ENCODE measurements around the gene RCAN2. TPM values are rescaled to one million over a fixed set of nuclear protein-coding genes. Genes with fewer than 3 reads are reported as not detected.

The RCAN2 gene
- total RNA-seq, 4 donors from 2014 or later: 4.7 to 23.1 (median 6.6) TPM

DNA sequence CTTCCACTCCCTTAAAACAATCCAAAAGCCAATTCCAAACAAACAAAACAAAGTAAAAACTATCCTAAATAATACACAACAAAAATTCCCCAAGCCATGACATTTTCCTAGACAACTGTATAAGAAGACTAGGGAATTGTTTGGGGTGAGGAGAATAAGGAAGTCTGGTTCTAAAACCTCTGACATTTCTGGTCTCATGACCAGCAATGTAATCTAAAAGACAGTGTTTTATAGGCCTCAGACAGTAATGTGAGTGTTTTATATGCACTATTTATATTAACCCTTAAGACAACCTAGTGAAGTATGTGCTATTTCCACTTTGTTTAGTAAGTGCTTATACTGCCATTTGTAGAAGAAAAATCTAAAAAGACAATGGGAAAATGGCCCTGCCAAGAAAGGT, 13.0 kb upstream of the RCAN2 start:
- no peaks in the 10 kb centered on the region for H3K9me3 ChIP-seq
- no peak overlapping the region for H3K27ac ChIP-seq
- no peak for DNase-seq
- H3K4me3 ChIP-seq: no peak overlapping the region
- no peaks in the 10 kb centered on the region for H3K36me3 ChIP-seq
- no peak for TF ChIP-seq POLR2A (IDR thresholded peaks at IDR 0.05)
- no peaks in the 10 kb centered on the region for H3K27me3 ChIP-seq
- no peaks in the 10 kb centered on the region for H3K4me1 ChIP-seq

DNA sequence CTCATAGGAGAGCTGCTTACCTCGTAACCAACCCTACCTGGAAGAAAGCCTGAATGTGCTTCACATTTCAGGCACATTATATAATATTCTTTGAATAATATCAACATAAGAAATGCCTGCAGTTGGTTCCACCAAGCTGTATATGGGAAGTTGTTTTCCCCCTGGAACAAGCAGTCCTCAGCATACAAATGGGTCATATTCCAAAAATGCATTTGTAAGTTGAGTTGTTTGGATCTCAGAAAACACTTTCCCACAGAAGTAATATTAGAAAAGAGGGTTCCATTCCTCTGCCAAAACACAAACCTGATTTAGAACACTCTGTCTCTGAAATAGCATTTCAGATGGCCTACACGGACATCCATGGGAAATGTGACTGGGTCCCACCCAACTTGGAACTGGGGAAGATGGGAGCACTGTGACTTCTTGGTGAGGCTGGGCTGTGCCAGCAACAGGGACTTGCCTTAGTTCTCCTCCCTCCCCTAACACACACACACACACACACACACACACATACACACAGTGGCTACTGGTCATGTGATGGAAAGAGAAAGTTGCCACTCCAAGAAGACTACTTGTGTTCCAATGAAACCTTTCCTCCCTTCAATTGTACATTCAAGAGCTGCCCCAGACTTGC, 11.4 kb upstream of the RCAN2 start:
- H3K27me3 ChIP-seq: no peaks in the 10 kb centered on the region
- no peaks in the 10 kb centered on the region for H3K4me1 ChIP-seq
- TF ChIP-seq POLR2A (IDR thresholded peaks at IDR 0.05): no peak
- TF ChIP-seq, protein P1, sequence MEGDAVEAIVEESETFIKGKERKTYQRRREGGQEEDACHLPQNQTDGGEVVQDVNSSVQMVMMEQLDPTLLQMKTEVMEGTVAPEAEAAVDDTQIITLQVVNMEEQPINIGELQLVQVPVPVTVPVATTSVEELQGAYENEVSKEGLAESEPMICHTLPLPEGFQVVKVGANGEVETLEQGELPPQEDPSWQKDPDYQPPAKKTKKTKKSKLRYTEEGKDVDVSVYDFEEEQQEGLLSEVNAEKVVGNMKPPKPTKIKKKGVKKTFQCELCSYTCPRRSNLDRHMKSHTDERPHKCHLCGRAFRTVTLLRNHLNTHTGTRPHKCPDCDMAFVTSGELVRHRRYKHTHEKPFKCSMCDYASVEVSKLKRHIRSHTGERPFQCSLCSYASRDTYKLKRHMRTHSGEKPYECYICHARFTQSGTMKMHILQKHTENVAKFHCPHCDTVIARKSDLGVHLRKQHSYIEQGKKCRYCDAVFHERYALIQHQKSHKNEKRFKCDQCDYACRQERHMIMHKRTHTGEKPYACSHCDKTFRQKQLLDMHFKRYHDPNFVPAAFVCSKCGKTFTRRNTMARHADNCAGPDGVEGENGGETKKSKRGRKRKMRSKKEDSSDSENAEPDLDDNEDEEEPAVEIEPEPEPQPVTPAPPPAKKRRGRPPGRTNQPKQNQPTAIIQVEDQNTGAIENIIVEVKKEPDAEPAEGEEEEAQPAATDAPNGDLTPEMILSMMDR (IDR thresholded peaks at IDR 0.05): no peak
- no peaks in the 10 kb centered on the region for H3K9me3 ChIP-seq
- DNase-seq: no peak
- no peaks in the 10 kb centered on the region for H3K36me3 ChIP-seq
- no peak overlapping the region for H3K4me3 ChIP-seq
- peak overlapping the region in 2 of 4 donors; percentile 43 for H3K27ac ChIP-seq

DNA sequence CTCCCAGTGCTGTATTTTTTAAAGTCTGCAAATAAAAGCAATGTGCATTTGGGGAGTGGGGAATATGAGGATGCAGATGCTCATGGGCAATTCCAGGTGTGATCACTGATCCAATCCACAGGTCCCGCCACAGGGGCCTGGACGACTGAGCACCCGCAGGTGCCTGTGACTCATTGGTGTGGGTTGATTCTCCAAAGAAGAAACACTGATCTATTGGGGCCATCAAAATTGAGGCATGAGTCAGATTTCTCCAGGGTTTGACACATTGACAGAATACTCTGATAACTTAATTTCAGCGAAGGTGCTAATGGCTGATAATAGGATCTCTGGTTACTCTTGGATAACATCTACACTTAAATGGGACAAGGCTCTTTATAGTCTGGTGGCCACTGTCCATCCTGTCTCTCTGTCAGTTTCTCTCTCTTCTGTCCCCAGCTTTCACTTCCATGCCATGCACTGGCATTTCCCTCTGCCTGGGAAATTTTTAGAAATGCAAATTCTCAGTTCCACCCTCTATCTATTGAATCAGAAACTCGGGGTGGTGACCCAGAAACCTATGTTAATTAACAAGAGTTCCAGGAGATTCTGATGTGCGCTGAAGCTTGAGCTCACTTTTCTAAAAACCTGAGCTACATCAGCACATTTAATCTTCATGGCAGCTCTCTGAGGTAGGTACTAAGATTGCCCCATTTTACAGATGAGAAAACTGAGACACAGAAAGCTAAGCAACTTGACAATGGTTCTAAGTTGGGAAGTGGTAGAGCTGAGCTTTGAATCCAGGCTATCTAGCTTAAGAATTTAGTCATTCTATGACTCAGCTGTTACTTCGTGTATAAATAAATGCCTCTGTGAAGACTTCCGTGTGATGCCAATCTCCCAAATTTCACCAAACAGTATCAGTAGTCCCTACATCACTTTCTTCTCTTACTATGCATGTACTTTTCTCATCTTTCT, 10.2 kb upstream of the RCAN2 start:
- Histone ChIP-seq H3K9me3 (no peaks in the 10 kb centered on the region), H3K36me3 (no peaks in the 10 kb centered on the region), H3K4me1 (no peaks in the 10 kb centered on the region), H3K27ac (peak overlapping the region in 2 of 4 donors; percentile 11 to 43), H3K4me3 (no peak overlapping the region), H3K27me3 (no peaks in the 10 kb centered on the region)
- no peak for DNase-seq
- no peak for TF ChIP-seq POLR2A (IDR thresholded peaks at IDR 0.05)
- TF ChIP-seq, protein P1 (IDR thresholded peaks at IDR 0.05): no peak

DNA sequence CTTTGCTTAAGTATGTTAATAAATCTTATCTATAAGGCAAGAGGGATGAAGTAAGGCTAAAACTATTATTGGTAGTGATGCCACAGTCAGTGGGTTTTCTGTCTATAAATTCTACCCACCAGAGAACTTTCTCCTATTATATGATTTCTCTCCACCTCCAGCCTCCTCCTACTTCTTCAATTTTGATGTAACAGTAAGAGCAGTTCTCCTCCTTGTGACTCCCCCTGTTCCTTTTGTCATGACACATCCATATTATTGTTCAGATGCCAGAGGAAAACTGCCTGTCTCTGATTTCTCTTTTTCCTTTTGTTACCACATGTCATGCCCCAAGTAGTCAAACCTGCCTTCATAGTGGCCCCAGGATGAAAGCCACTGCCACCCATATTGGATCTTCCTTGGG, 9.1 kb upstream of the RCAN2 start:
- no peaks in the 10 kb centered on the region for H3K36me3 ChIP-seq
- no peaks in the 10 kb centered on the region for H3K27me3 ChIP-seq
- DNase-seq: no peak
- no peak overlapping the region for H3K27ac ChIP-seq
- no peak overlapping the region for H3K4me3 ChIP-seq
- H3K4me1 ChIP-seq: no peaks in the 10 kb centered on the region
- TF ChIP-seq, protein P1 (IDR thresholded peaks at IDR 0.05): no peak
- TF ChIP-seq POLR2A (IDR thresholded peaks at IDR 0.05): no peak
- no peaks in the 10 kb centered on the region for H3K9me3 ChIP-seq

DNA sequence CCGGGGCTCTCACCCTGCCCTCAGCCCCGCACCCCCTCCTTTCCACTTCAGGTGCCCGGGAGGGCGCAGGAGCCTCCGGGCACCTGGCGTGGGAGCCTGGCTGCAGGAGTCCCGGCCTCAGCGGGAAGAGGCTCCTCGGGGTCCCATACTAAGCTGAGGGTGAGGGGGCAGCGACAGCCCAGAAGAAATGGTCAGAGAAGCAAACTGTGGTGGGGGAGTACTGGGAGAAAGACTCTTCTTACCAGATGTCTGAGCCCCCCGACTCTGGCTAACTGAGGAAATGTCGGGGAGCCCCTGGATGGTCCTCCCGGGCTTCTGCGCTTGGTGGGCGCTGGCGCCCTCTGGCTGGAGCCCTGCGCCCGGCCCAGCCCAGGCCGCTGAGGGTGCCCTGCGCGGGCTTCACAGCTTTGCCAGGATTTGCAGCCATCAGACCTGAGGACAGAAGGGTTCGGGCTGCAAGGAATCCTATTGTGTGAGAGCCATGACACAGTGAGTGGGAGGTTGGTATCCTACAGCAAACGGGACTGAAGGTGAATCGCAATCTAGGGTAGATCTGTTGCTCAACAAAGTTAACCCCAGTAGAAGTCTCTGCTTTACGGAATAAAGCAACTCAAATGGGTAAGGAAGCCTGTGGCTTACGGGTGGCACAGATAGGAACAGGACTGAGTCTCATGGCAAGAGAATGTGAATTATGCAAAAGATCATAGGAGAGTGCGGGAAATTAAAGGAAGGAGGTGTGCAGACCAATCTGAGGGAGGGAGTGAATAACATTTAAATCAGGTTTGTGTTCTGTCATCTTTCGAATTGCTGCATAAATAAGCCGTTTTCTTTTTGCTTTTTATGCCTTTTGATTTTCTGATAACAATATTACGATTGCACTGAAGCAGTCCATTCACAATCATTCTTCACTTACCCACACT, 639 bp upstream of the RCAN2 start:
- Histone ChIP-seq H3K9me3 (no peaks in the 10 kb centered on the region), H3K27ac (peak overlapping the region; percentile 48 to 78 (median 64)), H3K4me1 (peaks cover 0 to 7% (median 0%) of the 10 kb centered on the region in 4 donors), H3K36me3 (no peaks in the 10 kb centered on the region), H3K4me3 (peak overlapping the region; percentile 46 to 75 (median 65)), H3K27me3 (no peaks in the 10 kb centered on the region)
- TF ChIP-seq POLR2A (IDR thresholded peaks at IDR 0.05): no peak
- TF ChIP-seq, protein P1 (IDR thresholded peaks at IDR 0.05): peak in 4 of 6 experiments; percentile 30 to 50 (median 44)
- peak in 2 of 3 donors; percentile 55 to 56 for DNase-seq
